ENCODE results near the gene KLK14.

Gene KLK14

GRCh38 chr19:51040151-51040550 is 42.5 kb downstream of the KLK14 start:
- no peaks in the 10 kb centered on the region for H3K27me3 ChIP-seq
- H3K9me3 ChIP-seq = no peaks in the 10 kb centered on the region
- no peaks in the 10 kb centered on the region for H3K4me1 ChIP-seq
- intact Hi-C loops (cut with DNase I; ENCODE audit: low total_unique reads) = no loop called here
- H3K4me3 ChIP-seq = no peak overlapping the region
- H3K27ac ChIP-seq = no peak overlapping the region
- TF ChIP-seq CTCF (IDR thresholded peaks at IDR 0.05) = no peak
- no peak for DNase-seq
- H3K36me3 ChIP-seq = no peaks in the 10 kb centered on the region

GRCh38 chr19:51036519-51036918 is 46.2 kb downstream of the KLK14 start:
- intact Hi-C loops (cut with DNase I; ENCODE audit: low total_unique reads) = no loop called here
- no peak overlapping the region for H3K4me3 ChIP-seq
- peaks cover 0 to 10% of the 10 kb centered on the region in 2 donors for H3K27me3 ChIP-seq
- no peak overlapping the region for H3K27ac ChIP-seq
- no peaks in the 10 kb centered on the region for H3K9me3 ChIP-seq
- TF ChIP-seq CTCF (IDR thresholded peaks at IDR 0.05) = no peak
- H3K4me1 ChIP-seq = no peaks in the 10 kb centered on the region
- no peak for DNase-seq
- no peaks in the 10 kb centered on the region for H3K36me3 ChIP-seq

- peaks cover 0 to 12% of the 10 kb centered on the region in 2 donors for H3K27me3 ChIP-seq
- H3K9me3 ChIP-seq = no peaks in the 10 kb centered on the region
- TF ChIP-seq CTCF (IDR thresholded peaks at IDR 0.05) = no peak
- intact Hi-C loops (cut with DNase I; ENCODE audit: low total_unique reads) = no loop called here
- H3K4me3 ChIP-seq = no peak within 1 kb of the TSS
- H3K27ac ChIP-seq = no peak within 1 kb of the TSS
- DNase-seq = no peak
- no peaks in the 10 kb centered on the region for H3K4me1 ChIP-seq
- H3K36me3 ChIP-seq = no peaks in the 10 kb centered on the region
These were observed 48.0 kb downstream of the KLK14 start, which contains the start of gene KLK12 for GRCh38 chr19:51034704-51035103. Gene KLK12 (minus strand): TSS chr19:51035002. CDS start chr19:51034621, 381 bp downstream.

- Histone ChIP-seq H3K4me1 (no peaks in the 10 kb centered on the region), H3K4me3 (no peak overlapping the region), H3K36me3 (no peaks in the 10 kb centered on the region), H3K27ac (no peak overlapping the region), H3K9me3 (no peaks in the 10 kb centered on the region), H3K27me3 (peaks cover 0 to 20% of the 10 kb centered on the region in 2 donors)
- intact Hi-C loops (cut with DNase I; ENCODE audit: low total_unique reads) = no loop called here
- DNase-seq = no peak
- TF ChIP-seq CTCF (IDR thresholded peaks at IDR 0.05) = no peak
These were observed 50.8 kb downstream of the KLK14 start for GRCh38 chr19:51031880-51032225.

GRCh38 chr19:51031220-51031879 is 51.3 kb downstream of the KLK14 start:
- Histone ChIP-seq H3K9me3 (no peaks in the 10 kb centered on the region), H3K27me3 (peaks cover 0 to 25% of the 10 kb centered on the region in 2 donors), H3K4me1 (no peaks in the 10 kb centered on the region), H3K36me3 (no peaks in the 10 kb centered on the region), H3K27ac (no peak overlapping the region), H3K4me3 (no peak overlapping the region)
- intact Hi-C loops (cut with DNase I; ENCODE audit: low total_unique reads) = no loop called here
- no peak for TF ChIP-seq CTCF (IDR thresholded peaks at IDR 0.05)
- no peak for DNase-seq

GRCh38 chr19:51030631-51031030 is 52.1 kb downstream of the KLK14 start:
- no peaks in the 10 kb centered on the region for H3K4me1 ChIP-seq
- no peak for TF ChIP-seq CTCF (IDR thresholded peaks at IDR 0.05)
- H3K27me3 ChIP-seq = peaks cover 0 to 32% of the 10 kb centered on the region in 2 donors
- no peak overlapping the region for H3K27ac ChIP-seq
- no peaks in the 10 kb centered on the region for H3K9me3 ChIP-seq
- no peak for DNase-seq
- H3K36me3 ChIP-seq = no peaks in the 10 kb centered on the region
- no peak overlapping the region for H3K4me3 ChIP-seq
- intact Hi-C loops (cut with DNase I; ENCODE audit: low total_unique reads) = no loop called here
